Upper lobe of right lung (tissue), 1 donor: ENCODE measurements around the gene ADAMTS16. TPM values are rescaled to one million over a fixed set of nuclear protein-coding genes. Genes with fewer than 3 reads are reported as not detected.

Source experiments
- ATAC-seq: fragments of 200-7000 bp; cut with Tn5 transposase; one replicate; pipeline ENCODE4 v1.9.1; 2020; ENCODE audit warnings: mild to moderate bottlenecking, moderate library complexity
- DNase-seq: peaks from one replicate; pipeline ENCODE4 v3.0.0-alpha.2; 2020
- H3K27ac ChIP-seq: fragments of 200-600 bp; one replicate; pipeline ENCODE4 v1.8.0; 2022
- H3K27me3 ChIP-seq: fragments of 200-600 bp; one replicate; pipeline ENCODE4 v1.8.0; 2022; ENCODE audit warnings: mild to moderate bottlenecking
- H3K36me3 ChIP-seq: fragments of 200-600 bp; one replicate; pipeline ENCODE4 v1.8.0; 2022
- H3K4me1 ChIP-seq: fragments of 200-600 bp; one replicate; pipeline ENCODE4 v1.8.0; 2022
- H3K4me3 ChIP-seq: fragments of 200-600 bp; one replicate; pipeline ENCODE4 v1.8.0; 2022; ENCODE audit warnings: mild to moderate bottlenecking
- H3K9me3 ChIP-seq: fragments of 200-600 bp; one replicate; pipeline ENCODE4 v1.8.0; 2022
- intact Hi-C: fragments of 100-400 bp; cut with DNase I; formaldehyde crosslinking; loops from one replicate; pipeline ENCODE4 v1.11.0; 2022
- total RNA-seq: library from RNA; stranded (reverse); fragmentation: NEBNext Ultra II Directional; extraction: Animal tissue kit (Norgen Biotek cat#: 25700); gene quantifications from one replicate; pipeline ENCODE4 v1.2.1, GENCODE V29; 2021
- TF ChIP-seq, protein P1 (sequence below): fragments of 200-600 bp; IDR thresholded peaks from one replicate; pipeline ENCODE4 v1.8.0; 2022; ENCODE audit warnings: antibody characterized with exemption
- donor health status: DM: no; HTN: yes; CAD: no; lungs with severe emphysema.

The ADAMTS16 gene
- total RNA-seq, 1 donor from 2014 or later: 0.26 TPM

- H3K27ac ChIP-seq: no peak overlapping the region
- TF ChIP-seq, protein P1, sequence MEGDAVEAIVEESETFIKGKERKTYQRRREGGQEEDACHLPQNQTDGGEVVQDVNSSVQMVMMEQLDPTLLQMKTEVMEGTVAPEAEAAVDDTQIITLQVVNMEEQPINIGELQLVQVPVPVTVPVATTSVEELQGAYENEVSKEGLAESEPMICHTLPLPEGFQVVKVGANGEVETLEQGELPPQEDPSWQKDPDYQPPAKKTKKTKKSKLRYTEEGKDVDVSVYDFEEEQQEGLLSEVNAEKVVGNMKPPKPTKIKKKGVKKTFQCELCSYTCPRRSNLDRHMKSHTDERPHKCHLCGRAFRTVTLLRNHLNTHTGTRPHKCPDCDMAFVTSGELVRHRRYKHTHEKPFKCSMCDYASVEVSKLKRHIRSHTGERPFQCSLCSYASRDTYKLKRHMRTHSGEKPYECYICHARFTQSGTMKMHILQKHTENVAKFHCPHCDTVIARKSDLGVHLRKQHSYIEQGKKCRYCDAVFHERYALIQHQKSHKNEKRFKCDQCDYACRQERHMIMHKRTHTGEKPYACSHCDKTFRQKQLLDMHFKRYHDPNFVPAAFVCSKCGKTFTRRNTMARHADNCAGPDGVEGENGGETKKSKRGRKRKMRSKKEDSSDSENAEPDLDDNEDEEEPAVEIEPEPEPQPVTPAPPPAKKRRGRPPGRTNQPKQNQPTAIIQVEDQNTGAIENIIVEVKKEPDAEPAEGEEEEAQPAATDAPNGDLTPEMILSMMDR: no peak
Measured at GRCh38 chr5:5287419-5287818, 147.3 kb downstream of the ADAMTS16 start.

GRCh38 chr5:5288201-5288600, 148.1 kb downstream of the ADAMTS16 start:
- TF ChIP-seq, protein P1: no peak
- intact Hi-C loops: no loop called here
- ATAC-seq: no peak

More at GRCh38 chr5:5287419-5287818, 147.3 kb downstream of the ADAMTS16 start:
- no peaks in the 10 kb centered on the region for H3K36me3 ChIP-seq
- DNase-seq (no peak), ATAC-seq (no peak)
- H3K4me1 ChIP-seq: no peaks in the 10 kb centered on the region
- H3K9me3 ChIP-seq: no peaks in the 10 kb centered on the region
- H3K27me3 ChIP-seq: no peaks in the 10 kb centered on the region
- no peak overlapping the region for H3K4me3 ChIP-seq
- intact Hi-C loops: no loop called here

GRCh38 chr5:5289537-5289936, 149.4 kb downstream of the ADAMTS16 start:
- intact Hi-C loops: no loop called here
- Histone ChIP-seq H3K4me3 (no peak overlapping the region), H3K9me3 (no peaks in the 10 kb centered on the region), H3K4me1 (no peaks in the 10 kb centered on the region), H3K27me3 (no peaks in the 10 kb centered on the region), H3K36me3 (no peaks in the 10 kb centered on the region), H3K27ac (no peak overlapping the region)
- TF ChIP-seq, protein P1: no peak
- DNase-seq: no peak
- no peak for ATAC-seq

More at GRCh38 chr5:5288201-5288600, 148.1 kb downstream of the ADAMTS16 start:
- Histone ChIP-seq H3K9me3 (no peaks in the 10 kb centered on the region), H3K4me1 (no peaks in the 10 kb centered on the region), H3K27ac (no peak overlapping the region), H3K27me3 (no peaks in the 10 kb centered on the region), H3K4me3 (no peak overlapping the region), H3K36me3 (no peaks in the 10 kb centered on the region)
- no peak for DNase-seq

- intact Hi-C loops: no loop called here
- no peaks in the 10 kb centered on the region for H3K9me3 ChIP-seq
- no peak for DNase-seq
- no peak for ATAC-seq
- no peaks in the 10 kb centered on the region for H3K4me1 ChIP-seq
- no peaks in the 10 kb centered on the region for H3K27me3 ChIP-seq
- no peaks in the 10 kb centered on the region for H3K36me3 ChIP-seq
- no peak overlapping the region for H3K4me3 ChIP-seq
- TF ChIP-seq, protein P1: no peak
- no peak overlapping the region for H3K27ac ChIP-seq
Measured at GRCh38 chr5:5290674-5291334, 150.7 kb downstream of the ADAMTS16 start.

DNA sequence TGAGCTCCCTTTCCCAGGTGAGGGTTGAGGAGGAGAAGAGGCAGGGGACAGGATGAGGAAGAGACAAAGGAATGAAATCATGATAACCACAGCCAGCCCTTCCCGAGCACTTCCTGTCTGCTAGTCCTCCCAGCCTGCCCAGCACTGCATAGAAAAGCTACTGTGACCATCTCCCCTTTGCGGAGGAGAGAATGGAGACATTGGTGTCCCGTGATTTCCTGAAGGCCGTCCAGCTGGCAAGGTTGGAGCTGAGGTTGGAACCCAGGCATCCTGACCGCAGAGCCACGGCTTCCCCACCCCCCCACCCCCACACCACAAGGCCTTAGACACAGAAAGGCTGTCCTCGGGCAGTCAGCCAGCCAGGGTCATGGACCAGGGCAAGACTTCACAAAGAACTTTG, 151.2 kb downstream of the ADAMTS16 start:
- Histone ChIP-seq H3K36me3 (no peaks in the 10 kb centered on the region), H3K4me1 (no peaks in the 10 kb centered on the region), H3K27ac (no peak overlapping the region), H3K4me3 (no peak overlapping the region), H3K27me3 (no peaks in the 10 kb centered on the region), H3K9me3 (no peaks in the 10 kb centered on the region)
- intact Hi-C loops: no loop called here
- TF ChIP-seq, protein P1: no peak
- ATAC-seq (no peak), DNase-seq (no peak)
